Measurements from ENCODE around the gene TTC39A.

DNA sequence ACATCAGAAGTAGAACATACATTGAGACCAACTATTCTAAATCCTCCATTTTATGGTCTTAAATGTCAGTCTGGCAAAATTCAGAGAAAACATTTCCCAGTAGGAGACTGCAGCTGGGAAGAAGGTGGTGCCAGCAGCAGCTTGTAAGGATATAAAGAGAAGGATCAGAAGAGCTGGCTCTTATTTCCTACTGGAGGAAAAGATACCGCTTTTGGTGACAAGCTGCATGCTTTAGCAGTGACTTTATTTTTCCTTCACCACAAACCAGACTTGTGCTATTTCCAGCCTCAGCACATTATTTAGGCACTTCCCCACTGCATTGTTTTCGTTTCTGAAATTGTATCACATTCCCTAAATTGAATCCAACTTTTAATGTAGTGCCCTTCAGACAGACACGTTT, 65.9 kb downstream of the TTC39A start:
- no peak for TF ChIP-seq POLR2A (IDR thresholded peaks at IDR 0.05)
- TF ChIP-seq, protein P1, sequence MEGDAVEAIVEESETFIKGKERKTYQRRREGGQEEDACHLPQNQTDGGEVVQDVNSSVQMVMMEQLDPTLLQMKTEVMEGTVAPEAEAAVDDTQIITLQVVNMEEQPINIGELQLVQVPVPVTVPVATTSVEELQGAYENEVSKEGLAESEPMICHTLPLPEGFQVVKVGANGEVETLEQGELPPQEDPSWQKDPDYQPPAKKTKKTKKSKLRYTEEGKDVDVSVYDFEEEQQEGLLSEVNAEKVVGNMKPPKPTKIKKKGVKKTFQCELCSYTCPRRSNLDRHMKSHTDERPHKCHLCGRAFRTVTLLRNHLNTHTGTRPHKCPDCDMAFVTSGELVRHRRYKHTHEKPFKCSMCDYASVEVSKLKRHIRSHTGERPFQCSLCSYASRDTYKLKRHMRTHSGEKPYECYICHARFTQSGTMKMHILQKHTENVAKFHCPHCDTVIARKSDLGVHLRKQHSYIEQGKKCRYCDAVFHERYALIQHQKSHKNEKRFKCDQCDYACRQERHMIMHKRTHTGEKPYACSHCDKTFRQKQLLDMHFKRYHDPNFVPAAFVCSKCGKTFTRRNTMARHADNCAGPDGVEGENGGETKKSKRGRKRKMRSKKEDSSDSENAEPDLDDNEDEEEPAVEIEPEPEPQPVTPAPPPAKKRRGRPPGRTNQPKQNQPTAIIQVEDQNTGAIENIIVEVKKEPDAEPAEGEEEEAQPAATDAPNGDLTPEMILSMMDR (IDR thresholded peaks at IDR 0.05) = no peak
